Measurements from ENCODE around the gene EVPL. TPM values are rescaled to one million over a fixed set of nuclear protein-coding genes. Genes with fewer than 3 reads are reported as not detected.

The EVPL gene
- total and polyA plus RNA-seq, 10 of the 15 experiments (the other 5 are each of a cell fraction or from before 2014, with no cell fraction given): 0.03 TPM; not detected in 9

GRCh38 chr17:76026714-76027158 lies 370 bp downstream of the EVPL start (continued):
- TF ChIP-seq, protein P1, sequence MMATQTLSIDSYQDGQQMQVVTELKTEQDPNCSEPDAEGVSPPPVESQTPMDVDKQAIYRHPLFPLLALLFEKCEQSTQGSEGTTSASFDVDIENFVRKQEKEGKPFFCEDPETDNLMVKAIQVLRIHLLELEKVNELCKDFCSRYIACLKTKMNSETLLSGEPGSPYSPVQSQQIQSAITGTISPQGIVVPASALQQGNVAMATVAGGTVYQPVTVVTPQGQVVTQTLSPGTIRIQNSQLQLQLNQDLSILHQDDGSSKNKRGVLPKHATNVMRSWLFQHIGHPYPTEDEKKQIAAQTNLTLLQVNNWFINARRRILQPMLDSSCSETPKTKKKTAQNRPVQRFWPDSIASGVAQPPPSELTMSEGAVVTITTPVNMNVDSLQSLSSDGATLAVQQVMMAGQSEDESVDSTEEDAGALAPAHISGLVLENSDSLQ (IDR thresholded peaks at IDR 0.05): no peak

DNA sequence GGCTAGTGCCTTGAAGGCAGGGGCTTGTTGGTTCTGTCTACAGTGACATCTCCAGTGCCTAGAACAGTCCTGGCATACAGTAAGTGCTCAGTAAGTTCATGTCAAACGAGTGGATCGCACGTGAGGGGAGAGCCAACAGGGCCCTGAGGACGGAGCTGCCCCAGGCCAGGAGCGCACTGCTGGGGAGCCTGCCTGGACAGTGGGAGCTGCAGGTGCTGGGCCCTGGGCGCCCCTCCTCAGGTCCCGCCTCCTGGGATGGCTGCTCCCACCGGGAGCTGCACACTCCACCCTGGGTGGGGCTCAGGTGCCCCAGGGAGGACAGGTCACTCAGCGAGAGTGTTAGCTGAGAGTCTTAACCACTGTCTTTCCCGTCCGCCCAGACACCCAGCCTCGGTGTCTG lies 1.8 kb downstream of the EVPL start:
- Histone ChIP-seq H4K20me1 (ENCODE audit: control insufficient read depth, insufficient read depth) (no peaks in the 10 kb centered on the region), H3K27me3 (replicated peaks in 1 of 2; ENCODE audit: control insufficient read depth in 2 of 2, insufficient read depth in 2 of 2, low read length in 1 of 2) (no peaks in the 10 kb centered on the region), H3K36me3 (ENCODE audit: control insufficient read depth in 2 of 2, insufficient read depth in 2 of 2, low read length in 1 of 2) (no peaks in the 10 kb centered on the region), H3K27ac (ENCODE audit: control insufficient read depth, insufficient read depth) (no peak overlapping the region), H3K79me2 (ENCODE audit: control insufficient read depth, insufficient read depth, low read length) (no peaks in the 10 kb centered on the region), H3K4me2 (ENCODE audit: control insufficient read depth, insufficient read depth) (no peak overlapping the region), H3K4me3 (no peak overlapping the region), H3K4me1 (ENCODE audit: control insufficient read depth, insufficient read depth, low read length) (no peaks in the 10 kb centered on the region), H3K9ac (ENCODE audit: control insufficient read depth, insufficient read depth, low read length) (no peak overlapping the region), H3K9me3 (replicated peaks; ENCODE audit: control insufficient read depth, insufficient read depth, low read length) (no peaks in the 10 kb centered on the region), H2AFZ (ENCODE audit: control insufficient read depth, low read depth, low read length) (no peak overlapping the region)
- RAD21 ChIA-PET (ENCODE audit: unreplicated experiment): interaction anchor here (0.7 kb wide), 1 partner anchor 55 kb away, joined by 3 read pairs; no protein-coding TSS in a partner anchor
- intact Hi-C loops (cut with micrococcal nuclease; ENCODE audit: unreplicated experiment): no loop called here
- SMC1A ChIA-PET (ENCODE audit: uncharacterized antibody, unreplicated experiment): no interaction called here
- in situ Hi-C loops (cut with MboI): no loop called here
- CTCF ChIA-PET: no interaction called here
- WGBS (ENCODE audit: insufficient coverage, insufficient replicate concordance, low lambda C conversion rate, missing lambda C conversion rate): 47% methylated on average over 12 of the region's 12 CpGs
- POLR2A ChIA-PET: no interaction called here
- DNase-seq (ENCODE audit: low read depth, low spot score) (no peak), FAIRE-seq (no peak), ATAC-seq (no peak)
- TF ChIP-seq WRNIP1 (IDR thresholded peaks at IDR 0.05; ENCODE audit: borderline replicate concordance, low read depth, low read length) (no peak), FOS (IDR thresholded peaks at IDR 0.05; ENCODE audit: borderline replicate concordance, extremely low read depth, insufficient read length) (no peak), KAT2A (conservative IDR thresholded peaks at IDR 0.05; ENCODE audit: control insufficient read depth, low read depth, low read length) (no peak), POU2F2 (IDR thresholded peaks at IDR 0.05; ENCODE audit: borderline replicate concordance, low read depth, low read length) (no peak), PRDM15 (CRISPR knock-in tag; IDR thresholded peaks at IDR 0.05) (no peak), KLF5 (IDR thresholded peaks at IDR 0.05; ENCODE audit: partially characterized antibody) (no peak)
- BruUV-seq (replicated peaks): no TSS peak

All from GM12878 (cell line).